SIG-M5 treated with dmso at 0.1 percent for 504 hours (cell line): Measurements from ENCODE around the gene ZNF785.
"Not testable (repeated sequence)": the region's sequence is repeated elsewhere in the genome, so short reads cannot be mapped to it uniquely, and the experiment has no call there.

ENCODE experiments used
- DNase-seq: peaks from one replicate; lab custom pipeline; 2025; ENCODE audit not compliant: unreplicated experiment; lab: John Stamatoyannopoulos, UW

The ZNF785 gene

GRCh38 chr16:30603945-30604315, 18.4 kb upstream of the ZNF785 start:
- no peak for DNase-seq

DNA sequence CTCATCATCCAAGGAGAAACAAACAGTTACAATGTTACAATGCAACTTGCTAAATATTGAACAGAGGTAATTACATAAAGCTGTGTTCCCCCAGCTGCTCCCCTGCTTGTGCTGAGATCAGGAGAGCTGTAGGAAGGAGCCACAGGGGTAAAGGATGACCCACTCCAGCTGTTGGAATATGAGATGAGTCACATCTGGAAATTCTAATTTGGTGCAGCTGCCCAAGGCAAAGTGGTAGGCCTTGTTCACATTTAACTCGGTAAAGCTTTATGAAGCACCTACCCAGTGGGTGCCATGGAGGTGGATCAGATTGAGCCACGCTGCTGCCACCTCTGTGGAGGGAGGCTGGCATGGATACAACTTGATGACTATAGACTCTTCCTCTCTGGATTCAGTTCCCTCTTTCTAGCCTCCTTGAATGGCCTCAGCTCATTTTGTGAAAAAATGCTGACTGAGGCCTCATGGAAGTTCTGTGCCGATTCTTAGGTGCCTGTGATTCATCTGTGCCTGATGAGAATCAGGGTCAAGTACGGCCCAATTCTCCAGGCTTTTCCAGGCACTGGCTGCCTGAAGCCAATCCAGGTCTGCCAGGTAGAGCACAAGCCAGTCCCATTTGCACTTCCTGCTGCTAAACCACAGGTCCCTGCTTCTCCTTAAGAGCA, 17.2 kb upstream of the ZNF785 start:
- peak; percentile 26 for DNase-seq

- peak; percentile 32 for DNase-seq
These were observed 16.5 kb upstream of the ZNF785 start for GRCh38 chr16:30601966-30602365.

- no peak for DNase-seq
These were observed 15.4 kb upstream of the ZNF785 start for GRCh38 chr16:30600929-30601328.

GRCh38 chr16:30600215-30600614, 14.7 kb upstream of the ZNF785 start:
- no peak for DNase-seq

DNA sequence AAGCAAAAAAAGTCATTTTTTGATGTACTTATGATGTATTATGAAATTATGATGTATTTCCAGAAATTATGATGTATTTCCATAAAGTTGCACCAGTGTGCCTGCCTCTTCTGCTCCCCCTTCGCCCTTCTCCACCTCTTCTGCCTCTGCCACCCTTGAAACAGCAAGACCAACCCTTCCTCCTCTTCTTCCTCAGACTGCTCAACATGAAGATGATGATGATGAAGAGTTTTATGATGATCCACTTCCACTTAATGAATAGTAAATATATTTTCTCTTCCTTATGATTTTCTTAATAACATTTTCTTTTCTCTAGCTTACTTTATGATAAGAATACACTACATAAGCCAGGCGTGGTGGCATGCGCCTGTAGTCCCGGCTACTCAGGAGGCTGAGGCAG, 7.4 kb upstream of the ZNF785 start:
- no peak for DNase-seq

GRCh38 chr16:30590869-30591268, 5.4 kb upstream of the ZNF785 start:
- DNase-seq, result not testable (repeated sequence)

GRCh38 chr16:30589582-30589981, 4.1 kb upstream of the ZNF785 start:
- not testable (repeated sequence) for DNase-seq

- DNase-seq, result no peak
These were observed 3.2 kb upstream of the ZNF785 start for GRCh38 chr16:30588651-30589050.

- no peak for DNase-seq
These were observed 486 bp downstream of the ZNF785 start for GRCh38 chr16:30585022-30585399.

DNA sequence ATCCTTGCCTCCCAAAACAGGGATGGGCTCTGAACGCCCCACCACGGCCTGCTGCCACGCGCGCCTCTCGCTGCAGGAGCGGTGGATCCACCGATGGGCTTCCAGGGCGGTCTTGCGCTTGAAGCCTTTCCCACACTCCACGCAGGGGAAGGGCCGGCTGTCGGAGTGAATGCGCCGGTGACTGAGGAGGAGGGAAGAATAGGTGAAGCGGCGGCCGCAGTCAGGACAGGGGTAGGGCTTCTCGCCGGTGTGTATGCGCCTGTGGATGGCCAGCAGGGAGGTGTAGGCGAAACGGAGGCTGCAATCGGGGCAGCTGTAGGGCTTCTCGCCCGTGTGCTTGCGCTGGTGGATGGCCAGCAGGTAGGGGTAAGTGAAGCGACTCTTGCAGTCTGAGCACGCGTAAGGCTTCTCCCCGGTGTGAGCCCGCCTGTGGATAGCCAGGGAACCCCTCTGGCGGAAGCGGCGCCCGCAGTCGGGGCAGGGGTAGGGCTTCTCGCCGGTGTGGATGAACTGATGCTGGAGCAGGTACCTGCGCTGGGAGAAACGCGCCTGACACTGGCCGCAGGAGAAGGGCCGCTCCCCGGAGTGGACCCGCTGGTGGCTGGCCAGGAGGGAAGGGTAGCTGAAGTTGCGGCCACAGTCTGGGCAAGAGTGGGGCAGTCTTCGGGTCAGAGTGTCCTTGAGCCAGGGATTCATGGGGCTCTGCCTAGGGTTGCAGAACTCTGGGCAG, 2.7 kb downstream of the ZNF785 start:
- no peak for DNase-seq

DNA sequence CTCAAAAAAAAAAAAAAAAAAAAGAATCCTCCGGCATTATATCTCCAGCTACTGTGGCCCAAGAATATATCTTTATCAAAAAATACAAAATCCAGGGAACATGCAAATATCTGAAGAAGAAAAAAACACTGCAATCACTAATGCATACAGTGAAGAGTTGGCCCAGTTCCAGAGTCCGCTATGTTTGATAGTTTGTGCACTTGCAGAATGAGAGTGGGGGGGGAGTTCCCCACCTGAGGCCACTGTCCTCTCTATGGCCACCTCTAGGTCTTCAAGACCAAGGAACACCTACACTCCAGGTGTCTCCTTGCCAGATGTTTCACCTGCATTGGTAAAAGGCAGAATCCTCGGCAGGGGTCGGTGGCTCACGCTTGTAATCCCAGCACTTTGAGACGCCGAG, 4.0 kb downstream of the ZNF785 start:
- no peak for DNase-seq

- DNase-seq, result no peak
These were observed 10.8 kb downstream of the ZNF785 start for GRCh38 chr16:30574678-30575077.

DNA sequence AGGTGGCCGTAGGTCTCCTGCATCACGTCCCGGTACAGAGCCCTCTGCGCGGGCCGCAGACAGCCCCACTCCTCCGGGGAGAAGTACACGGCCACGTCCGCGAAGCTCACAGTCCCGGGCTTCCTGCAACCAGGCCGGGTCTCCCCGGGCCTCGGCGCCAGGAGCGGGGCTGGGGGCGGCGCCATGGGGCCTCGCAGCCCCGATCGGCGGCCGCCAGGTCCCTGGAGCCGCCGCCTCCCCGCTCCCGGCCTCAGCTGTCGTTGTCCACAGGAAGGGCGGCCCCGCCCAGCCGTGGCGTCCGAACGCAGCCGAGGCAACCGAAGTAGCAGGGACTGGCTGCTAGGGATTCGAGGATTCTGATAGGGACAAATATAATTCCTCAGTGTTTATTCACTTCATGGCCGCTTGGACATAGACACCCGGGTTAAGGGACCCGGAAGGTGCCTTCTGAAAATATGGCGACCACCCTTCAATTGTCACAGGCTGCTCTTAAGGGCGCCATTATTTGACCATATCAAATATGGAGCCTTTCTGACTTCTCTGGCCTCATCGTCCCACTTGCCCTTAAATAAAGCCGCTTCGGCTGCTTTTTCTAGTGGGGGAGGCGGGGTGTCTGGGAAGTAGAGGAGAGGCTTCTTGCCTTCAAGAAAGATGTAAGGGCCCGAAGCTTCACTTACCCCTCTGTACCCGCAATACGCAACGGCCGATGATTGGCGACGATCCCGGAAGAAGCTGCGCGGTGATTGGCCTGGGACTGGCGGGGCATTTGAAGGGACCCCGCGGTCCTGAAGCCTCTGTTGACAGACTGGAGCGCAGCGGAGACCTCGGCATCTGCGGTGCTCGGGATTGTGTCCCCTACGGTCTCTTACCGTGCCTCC, 13.8 kb downstream of the ZNF785 start, which contains the start of gene ZNF688:
ZNF688 (minus strand) TSS at position 270 of the 878 bp plus-strand sequence; CDS start at position 185, 85 bp downstream.
- DNase-seq, result peak; percentile 99

GRCh38 chr16:30570636-30571444, 14.7 kb downstream of the ZNF785 start:
- DNase-seq, result no peak

DNA sequence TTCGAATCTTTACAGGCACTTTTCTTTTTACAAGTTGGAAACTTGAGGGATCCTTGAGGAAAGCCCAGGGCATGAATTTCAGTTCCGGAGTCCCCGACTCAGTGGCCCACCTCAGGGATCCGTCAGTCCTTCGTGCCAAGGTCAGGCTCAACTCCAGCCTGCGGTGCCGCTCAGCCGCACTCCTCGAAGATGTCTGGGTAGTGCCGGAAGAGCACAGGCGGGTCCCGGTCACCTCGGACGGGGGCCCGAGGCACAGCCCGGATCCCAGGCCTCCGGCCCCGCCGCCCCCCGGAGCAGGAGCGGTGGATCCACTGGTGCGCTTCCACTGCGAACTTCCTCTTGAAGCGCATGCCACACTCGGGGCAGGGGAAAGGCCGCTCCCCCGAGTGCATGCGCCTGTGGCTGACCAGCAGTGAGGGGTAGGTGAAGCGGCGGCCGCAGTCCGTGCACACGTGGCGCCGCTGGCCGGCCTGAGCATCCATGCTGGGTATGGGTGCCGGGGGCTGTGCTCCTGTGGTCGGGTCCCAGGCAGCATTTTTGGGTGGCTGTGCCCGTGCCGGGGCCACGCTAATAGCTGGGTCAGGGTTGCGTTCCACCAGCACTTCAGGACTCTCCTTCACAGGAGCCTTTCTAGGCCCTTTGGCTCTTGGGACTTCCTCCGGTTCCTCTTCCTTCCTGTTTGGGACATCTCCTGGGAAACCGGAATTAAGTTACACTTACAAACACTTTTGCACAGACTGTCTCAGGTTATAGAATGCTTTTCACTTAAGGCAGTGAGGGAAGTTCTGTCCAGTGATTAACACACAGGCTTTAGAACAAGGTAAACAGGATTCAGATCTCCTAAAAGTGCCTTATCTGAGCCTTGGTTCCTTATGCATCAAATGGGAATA, 15.5 kb downstream of the ZNF785 start:
- no peak for DNase-seq

GRCh38 chr16:30569281-30569680, 16.2 kb downstream of the ZNF785 start:
- DNase-seq, result no peak

GRCh38 chr16:30567991-30568638, 17.4 kb downstream of the ZNF785 start:
- DNase-seq, result peak; percentile 95
